Tibial nerve (tissue), 4 donors: ENCODE results near the gene YRDC. TPM values are rescaled to one million over a fixed set of nuclear protein-coding genes. Genes with fewer than 3 reads are reported as not detected.

Experiments used
- DNase-seq, 2 donors: peaks; one replicate each; pipeline ENCODE4 v3.0.0-alpha.2; 2019; ENCODE audit warnings: low spot score in 2 of 2
- H3K27ac ChIP-seq, 4 donors: fragments of 200-600 bp; sonication (generic) in 3 of 4; one replicate each; pipeline ENCODE4 v1.5.1; 2017 to 2019; ENCODE audit warnings: mild to moderate bottlenecking in 1 of 4
- H3K27me3 ChIP-seq, 2 donors: fragments of 200-600 bp; sonication (generic) in 1 of 2; one replicate each; pipeline versions ENCODE4 v1.5.1 to v1.6.0; 2017 to 2019
- H3K36me3 ChIP-seq, 3 donors: fragments of 200-600 bp; sonication (generic); one replicate each; pipeline ENCODE4 v1.5.1; 2018 to 2019
- H3K4me1 ChIP-seq, 4 donors: fragments of 200-600 bp; sonication (generic) in 3 of 4; one replicate each; pipeline ENCODE4 v1.5.1; 2017 to 2019
- H3K4me3 ChIP-seq, 4 donors: fragments of 200-600 bp; sonication (generic) in 3 of 4; one replicate each; pipeline ENCODE4 v1.5.1; 2017 to 2019; ENCODE audit warnings: mild to moderate bottlenecking in 1 of 4, moderate library complexity in 1 of 4
- H3K9me3 ChIP-seq, 4 donors: fragments of 200-600 bp; sonication (generic) in 3 of 4; one replicate each; pipeline ENCODE4 v1.5.1; 2017 to 2019
- EP300 ChIP-seq, 2 donors: sonication (generic); formaldehyde crosslinking; IDR thresholded peaks; one replicate each; pipeline ENCODE4 v1.6.1; 2017; ENCODE audit warnings: antibody characterized with exemption in 2 of 2, mild to moderate bottlenecking in 1 of 2
- POLR2A ChIP-seq, 2 donors: fragments of 450-650 bp; IDR thresholded peaks; one replicate each; pipeline ENCODE4 v1.6.1; 2017; ENCODE audit warnings: antibody characterized with exemption in 2 of 2, mild to moderate bottlenecking in 2 of 2, moderate library complexity in 2 of 2
- WGBS, 2 donors: methylation state at CpG; one replicate each; pipeline ENCODE4 v1.1.5; 2018; 5-methylcytosine and 5-hydroxymethylcytosine counted together
- total RNA-seq, 4 donors: library from RNA; depleted of rRNA; stranded (reverse); fragments of >200 nt; gene quantifications; one replicate each; pipeline ENCODE4 v1.1.0, GENCODE V29; 2016
- TF ChIP-seq, protein P1 (sequence below), 5 experiments: fragments of 200-600 bp in 3 of 5; fragments of 450-650 bp in 2 of 5; sonication (generic) in 3 of 5; IDR thresholded peaks; one replicate each; pipeline ENCODE4 v1.5.1; 2016 to 2019; ENCODE audit warnings: antibody characterized with exemption in 5 of 5, mild to moderate bottlenecking in 3 of 5, moderate library complexity in 2 of 5

The YRDC gene
- total RNA-seq, 4 donors from 2014 or later = 8.1 to 13.8 (median 10.8) TPM

DNA sequence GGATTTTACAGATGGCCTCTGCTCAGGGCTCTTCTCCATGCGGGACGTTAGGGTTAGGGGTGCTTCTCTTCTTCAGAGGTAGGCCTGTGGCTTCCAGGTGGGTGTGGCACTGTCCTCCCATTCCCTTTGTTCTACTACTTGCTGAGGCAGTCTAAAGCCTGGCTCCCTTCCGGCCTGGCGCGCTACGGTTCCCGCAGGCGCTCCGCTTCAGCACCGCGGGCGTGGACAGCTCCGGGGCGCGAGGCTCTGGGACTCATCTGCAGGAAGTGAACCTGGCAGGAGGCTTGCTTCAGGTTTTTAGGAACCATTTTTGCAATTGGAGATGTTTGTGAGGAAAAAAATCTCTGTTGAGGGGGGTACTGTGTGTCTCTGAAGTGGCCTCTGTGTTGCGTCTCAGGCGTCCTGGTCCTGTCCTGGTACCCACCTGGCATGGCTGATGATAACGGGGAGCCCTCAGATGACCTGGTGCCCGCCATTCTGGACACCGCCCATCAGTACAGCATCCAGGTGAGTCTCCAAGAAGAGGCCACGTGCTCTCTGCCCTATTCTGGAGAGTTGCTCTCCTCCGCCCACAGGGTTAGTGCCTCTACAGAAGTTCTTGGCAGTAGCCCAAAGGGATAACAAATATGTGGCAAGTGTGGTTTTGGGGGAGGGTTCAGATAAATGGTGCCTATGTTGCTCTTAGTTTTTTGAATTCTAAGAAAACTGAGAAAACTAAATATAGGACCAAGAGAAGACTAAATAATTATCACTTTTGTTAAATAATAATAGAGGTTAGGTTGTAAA, 12.5 kb downstream of the YRDC start:
- peak in 1 of 2 donors; percentile 29 for DNase-seq
- no peaks in the 10 kb centered on the region for H3K9me3 ChIP-seq
- WGBS, 2 donors = 25 to 27% methylated on average over 20 to 21 of the region's 22 CpGs
- H3K36me3 ChIP-seq = peaks cover 0 to 36% (median 0%) of the 10 kb centered on the region in 3 donors
- H3K27ac ChIP-seq = no peak overlapping the region
- TF ChIP-seq EP300 (IDR thresholded peaks at IDR 0.05) (peak in 1 of 2 donors; percentile 17), POLR2A (IDR thresholded peaks at IDR 0.05) (no peak)
- TF ChIP-seq, protein P1, sequence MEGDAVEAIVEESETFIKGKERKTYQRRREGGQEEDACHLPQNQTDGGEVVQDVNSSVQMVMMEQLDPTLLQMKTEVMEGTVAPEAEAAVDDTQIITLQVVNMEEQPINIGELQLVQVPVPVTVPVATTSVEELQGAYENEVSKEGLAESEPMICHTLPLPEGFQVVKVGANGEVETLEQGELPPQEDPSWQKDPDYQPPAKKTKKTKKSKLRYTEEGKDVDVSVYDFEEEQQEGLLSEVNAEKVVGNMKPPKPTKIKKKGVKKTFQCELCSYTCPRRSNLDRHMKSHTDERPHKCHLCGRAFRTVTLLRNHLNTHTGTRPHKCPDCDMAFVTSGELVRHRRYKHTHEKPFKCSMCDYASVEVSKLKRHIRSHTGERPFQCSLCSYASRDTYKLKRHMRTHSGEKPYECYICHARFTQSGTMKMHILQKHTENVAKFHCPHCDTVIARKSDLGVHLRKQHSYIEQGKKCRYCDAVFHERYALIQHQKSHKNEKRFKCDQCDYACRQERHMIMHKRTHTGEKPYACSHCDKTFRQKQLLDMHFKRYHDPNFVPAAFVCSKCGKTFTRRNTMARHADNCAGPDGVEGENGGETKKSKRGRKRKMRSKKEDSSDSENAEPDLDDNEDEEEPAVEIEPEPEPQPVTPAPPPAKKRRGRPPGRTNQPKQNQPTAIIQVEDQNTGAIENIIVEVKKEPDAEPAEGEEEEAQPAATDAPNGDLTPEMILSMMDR (IDR thresholded peaks at IDR 0.05) = no peak
- peaks cover 0 to 12% of the 10 kb centered on the region in 2 donors for H3K27me3 ChIP-seq
- peaks cover 0 to 27% (median 15%) of the 10 kb centered on the region in 4 donors for H3K4me1 ChIP-seq
- H3K4me3 ChIP-seq = peak overlapping the region in 1 of 4 donors; percentile 65

DNA sequence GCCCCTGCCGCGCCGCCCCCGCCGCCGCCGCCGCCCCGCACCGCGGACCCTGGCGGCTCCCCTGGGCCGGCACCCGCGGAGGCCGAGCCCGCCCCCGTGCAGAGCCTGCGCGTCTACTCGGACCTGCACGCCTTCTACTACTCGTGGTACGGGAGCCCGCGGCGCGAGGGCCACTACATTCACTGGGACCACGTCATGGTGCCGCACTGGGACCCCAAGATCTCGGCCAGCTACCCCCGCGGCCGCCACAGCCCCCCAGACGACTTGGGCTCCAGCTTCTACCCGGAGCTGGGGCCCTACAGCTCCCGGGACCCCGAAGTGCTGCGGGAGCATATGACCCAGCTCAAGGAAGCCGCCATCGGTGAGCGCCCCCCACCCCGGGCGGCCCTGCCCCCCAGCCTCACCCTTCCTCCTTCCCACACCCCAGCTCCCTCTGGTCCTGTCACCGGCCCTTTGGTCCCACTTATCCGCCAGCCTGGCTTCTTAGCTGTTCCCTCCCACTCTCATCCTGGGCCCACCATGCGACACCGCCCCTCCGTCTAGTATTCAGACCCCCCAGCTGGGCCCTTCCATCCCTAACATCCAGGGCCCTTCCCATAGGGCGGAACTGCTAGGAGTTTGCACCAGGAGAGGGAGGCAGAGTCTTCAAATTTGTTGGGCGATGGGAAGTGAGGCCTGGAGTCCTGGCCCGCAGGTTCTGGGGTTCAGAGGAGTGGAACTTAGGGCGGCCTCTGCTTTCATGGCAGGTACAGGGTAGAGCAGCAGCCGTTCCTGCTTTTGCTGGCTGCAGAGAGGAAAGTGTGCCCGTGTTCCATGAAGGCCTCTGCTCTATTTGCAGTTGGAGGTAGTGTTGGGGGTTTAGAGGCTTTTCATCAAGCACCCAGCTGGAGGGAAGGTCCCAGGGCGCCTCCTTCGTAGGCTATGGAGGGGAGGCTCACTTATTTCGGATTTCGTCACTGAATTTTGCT, 13.4 kb downstream of the YRDC start:
- Histone ChIP-seq H3K36me3 (peaks cover 0 to 27% (median 0%) of the 10 kb centered on the region in 3 donors), H3K4me1 (peaks cover 0 to 27% (median 15%) of the 10 kb centered on the region in 4 donors), H3K9me3 (no peaks in the 10 kb centered on the region), H3K4me3 (peak overlapping the region; percentile 19 to 65 (median 42)), H3K27ac (no peak overlapping the region), H3K27me3 (peaks cover 0 to 12% of the 10 kb centered on the region in 2 donors)
- no peak for TF ChIP-seq POLR2A (IDR thresholded peaks at IDR 0.05)
- TF ChIP-seq, protein P1 (IDR thresholded peaks at IDR 0.05) = no peak
- TF ChIP-seq EP300 (IDR thresholded peaks at IDR 0.05) = no peak
- DNase-seq = no peak
- WGBS, 2 donors = 19 to 20% methylated on average over 18 to 28 of the region's 59 CpGs

DNA sequence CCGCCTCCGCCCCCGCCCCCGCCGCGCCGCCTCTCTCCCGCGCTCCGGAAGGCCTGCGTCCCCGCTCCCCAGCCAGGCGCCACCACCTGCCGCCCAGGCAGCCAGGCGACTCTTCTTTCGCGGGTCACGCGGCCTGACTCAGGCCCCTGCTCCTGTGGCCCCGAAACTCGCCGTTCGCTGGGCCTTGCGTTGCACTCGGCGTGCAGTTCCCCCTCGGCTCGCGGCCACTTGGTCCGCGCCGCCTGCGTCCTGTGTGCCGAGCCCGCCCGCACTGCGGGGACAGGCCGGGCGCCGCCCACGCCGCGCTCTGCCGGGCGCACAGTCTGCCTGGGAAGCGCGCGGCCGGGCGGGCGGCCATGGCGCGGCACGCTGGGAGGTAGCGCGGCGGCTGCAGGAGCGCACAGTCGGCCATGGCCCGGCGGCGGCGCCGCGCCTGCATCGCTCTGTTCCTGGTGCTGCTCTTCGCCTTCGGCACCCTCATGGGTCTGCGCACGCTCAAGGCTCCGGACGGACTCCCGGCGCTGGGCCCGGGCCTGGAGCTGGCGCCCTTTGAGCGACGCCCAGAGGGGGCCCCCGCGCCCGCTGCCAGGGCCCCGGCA, 14.1 kb downstream of the YRDC start, which contains the start of gene MANEAL:
MANEAL (plus strand) TSS at position 75 of the 599 bp plus-strand sequence; CDS start at position 411, 336 bp downstream.
- WGBS, 2 donors = 0% methylated on average over 46 of the region's 82 CpGs; no CpG with 5 or more reads in 1 of the 2 donors
- Histone ChIP-seq H3K9me3 (no peaks in the 10 kb centered on the region), H3K27ac (no peak within 1 kb of the TSS), H3K4me1 (peaks cover 0 to 27% (median 15%) of the 10 kb centered on the region in 4 donors), H3K4me3 (peak within 1 kb of the TSS; percentile 29 to 65 (median 52)), H3K36me3 (peaks cover 0 to 20% (median 0%) of the 10 kb centered on the region in 3 donors), H3K27me3 (peaks cover 0 to 15% of the 10 kb centered on the region in 2 donors)
- TF ChIP-seq POLR2A (IDR thresholded peaks at IDR 0.05) (no peak), EP300 (IDR thresholded peaks at IDR 0.05) (no peak)
- TF ChIP-seq, protein P1 (IDR thresholded peaks at IDR 0.05) = no peak
- DNase-seq = no peak

DNA sequence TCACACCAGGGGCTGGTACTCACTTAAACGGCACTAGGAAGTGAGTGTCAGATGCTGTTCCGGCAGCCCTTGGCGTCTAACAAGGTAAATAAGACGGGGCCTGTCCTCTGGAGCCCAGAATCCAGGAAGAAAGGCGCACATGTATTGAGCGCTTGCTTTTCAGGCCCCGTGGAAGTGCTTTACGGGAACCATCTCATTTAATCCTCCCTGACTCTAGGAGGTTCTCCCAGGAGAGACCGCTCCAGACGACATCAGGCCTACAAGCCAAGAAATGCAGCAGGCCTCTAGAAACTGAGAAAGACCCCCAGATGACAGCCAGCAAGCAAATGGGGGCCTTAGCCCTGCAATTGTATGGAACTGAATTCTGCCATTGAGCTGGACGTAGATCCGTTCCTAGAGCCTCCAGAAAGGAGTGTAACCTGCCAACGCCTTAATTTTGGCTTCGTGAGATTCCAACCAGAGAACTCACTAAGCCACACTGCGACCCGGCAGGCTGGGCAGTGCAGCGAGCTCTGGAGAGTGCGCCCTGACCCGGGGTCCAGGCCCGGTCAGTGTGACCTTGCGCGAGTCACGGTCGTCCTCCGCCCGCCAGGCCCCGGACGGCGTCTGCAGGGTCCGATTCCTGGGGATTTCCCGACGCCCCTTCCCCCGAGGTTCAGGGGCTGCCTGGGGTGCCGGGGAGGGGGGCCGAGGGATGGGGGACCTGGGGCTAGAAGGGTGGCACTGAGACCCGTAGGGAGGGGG, 14.9 kb downstream of the YRDC start:
- TF ChIP-seq POLR2A (IDR thresholded peaks at IDR 0.05) (no peak), EP300 (IDR thresholded peaks at IDR 0.05) (no peak)
- TF ChIP-seq, protein P1 (IDR thresholded peaks at IDR 0.05) = no peak
- H3K4me3 ChIP-seq = peak overlapping the region; percentile 29 to 65 (median 52)
- H3K9me3 ChIP-seq = no peaks in the 10 kb centered on the region
- peaks cover 0 to 27% (median 15%) of the 10 kb centered on the region in 4 donors for H3K4me1 ChIP-seq
- peaks cover 0 to 16% of the 10 kb centered on the region in 2 donors for H3K27me3 ChIP-seq
- H3K27ac ChIP-seq = no peak overlapping the region
- DNase-seq = no peak
- H3K36me3 ChIP-seq = peaks cover 0 to 12% (median 0%) of the 10 kb centered on the region in 3 donors
- 32 to 40% methylated on average over 21 to 29 of the region's 36 CpGs for WGBS, 2 donors
